NB4 (cell line): ENCODE results near the gene DDX47.

Source experiments
- MYC ChIP-seq: IDR thresholded peaks from 2 replicates; pipeline ENCODE4 v1.6.1; 2011; ENCODE audit warnings: low read depth, low read length
- POLR2A ChIP-seq: IDR thresholded peaks from 2 replicates; pipeline ENCODE4 v1.6.1; 2011; ENCODE audit warnings: mild to moderate bottlenecking; ENCODE audit not compliant: insufficient read length; ENCODE audit errors: extremely low read depth
- TF ChIP-seq, protein P1 (sequence below): IDR thresholded peaks from one replicate; pipeline ENCODE4 v1.5.1; 2012; ENCODE audit warnings: low read depth, low read length

DNA sequence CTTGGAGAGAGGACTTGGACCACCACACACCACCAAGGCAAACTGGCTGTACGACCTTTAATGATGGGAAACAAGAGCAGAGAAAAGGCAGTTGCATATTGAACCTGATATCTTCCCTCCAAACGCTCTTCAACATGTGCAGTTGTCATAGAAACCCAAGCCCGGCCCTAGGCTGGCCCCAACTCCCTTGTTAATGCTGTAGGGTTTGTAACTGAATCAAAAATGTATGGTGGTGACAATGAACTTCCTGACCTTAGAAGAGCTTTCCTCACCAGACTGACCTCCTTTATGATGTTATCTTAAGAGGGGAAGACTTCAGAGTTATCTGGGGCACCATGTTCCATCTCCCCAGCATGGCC lies 15.4 kb upstream of the DDX47 start:
- TF ChIP-seq, protein P1, sequence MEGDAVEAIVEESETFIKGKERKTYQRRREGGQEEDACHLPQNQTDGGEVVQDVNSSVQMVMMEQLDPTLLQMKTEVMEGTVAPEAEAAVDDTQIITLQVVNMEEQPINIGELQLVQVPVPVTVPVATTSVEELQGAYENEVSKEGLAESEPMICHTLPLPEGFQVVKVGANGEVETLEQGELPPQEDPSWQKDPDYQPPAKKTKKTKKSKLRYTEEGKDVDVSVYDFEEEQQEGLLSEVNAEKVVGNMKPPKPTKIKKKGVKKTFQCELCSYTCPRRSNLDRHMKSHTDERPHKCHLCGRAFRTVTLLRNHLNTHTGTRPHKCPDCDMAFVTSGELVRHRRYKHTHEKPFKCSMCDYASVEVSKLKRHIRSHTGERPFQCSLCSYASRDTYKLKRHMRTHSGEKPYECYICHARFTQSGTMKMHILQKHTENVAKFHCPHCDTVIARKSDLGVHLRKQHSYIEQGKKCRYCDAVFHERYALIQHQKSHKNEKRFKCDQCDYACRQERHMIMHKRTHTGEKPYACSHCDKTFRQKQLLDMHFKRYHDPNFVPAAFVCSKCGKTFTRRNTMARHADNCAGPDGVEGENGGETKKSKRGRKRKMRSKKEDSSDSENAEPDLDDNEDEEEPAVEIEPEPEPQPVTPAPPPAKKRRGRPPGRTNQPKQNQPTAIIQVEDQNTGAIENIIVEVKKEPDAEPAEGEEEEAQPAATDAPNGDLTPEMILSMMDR, result no peak
- TF ChIP-seq POLR2A (no peak), MYC (no peak)
